Glutamatergic neuron (in vitro differentiated cells): ENCODE data around the gene CD8B. TPM values are rescaled to one million over a fixed set of nuclear protein-coding genes. Genes with fewer than 3 reads are reported as not detected.
"Not testable (repeated sequence)": the region's sequence is repeated elsewhere in the genome, so short reads cannot be mapped to it uniquely, and the experiment has no call there.

Source experiments
- DNase-seq: peaks from one replicate; pipeline ENCODE4 v3.0.0; 2022
- H3K27ac Mint-ChIP-seq: one replicate; pipeline ENCODE4 v1.8.0; 2020; ENCODE audit warnings: mild to moderate bottlenecking, mixed read lengths, inconsistent platforms; ENCODE audit not compliant: unreplicated experiment
- H3K27me3 Mint-ChIP-seq: one replicate; pipeline ENCODE4 v1.8.0; 2020; ENCODE audit warnings: mild to moderate bottlenecking, moderate library complexity, mixed read lengths, inconsistent platforms; ENCODE audit not compliant: unreplicated experiment
- H3K36me3 Mint-ChIP-seq: one replicate; pipeline ENCODE4 v1.8.0; 2020; ENCODE audit warnings: mild to moderate bottlenecking, mixed read lengths, inconsistent platforms; ENCODE audit not compliant: unreplicated experiment
- H3K4me1 Mint-ChIP-seq: one replicate; pipeline ENCODE4 v1.8.0; 2020; ENCODE audit warnings: mild to moderate bottlenecking, low read depth, mixed read lengths, inconsistent platforms; ENCODE audit not compliant: unreplicated experiment
- H3K4me3 Mint-ChIP-seq: one replicate; pipeline ENCODE4 v1.8.0; 2020; ENCODE audit warnings: mild to moderate bottlenecking, mixed read lengths, inconsistent platforms; ENCODE audit not compliant: unreplicated experiment
- H3K9me3 Mint-ChIP-seq: one replicate; pipeline ENCODE4 v1.8.0; 2020; ENCODE audit warnings: mild to moderate bottlenecking, moderate library complexity, mixed read lengths, inconsistent platforms; ENCODE audit not compliant: unreplicated experiment
- total RNA-seq: library from RNA; stranded (reverse); fragmentation: NEBNext Ultra II Directional; extraction: Animal tissue kit (Norgen Biotek cat#: 25700); gene quantifications from one replicate; pipeline ENCODE4 v1.2.1, GENCODE V29; 2021; ENCODE audit not compliant: unreplicated experiment

CD8B gene
- total RNA-seq, 1 donor from 2014 or later, result not detected

GRCh38 chr2:86857688-86858087 is 4.0 kb downstream of the CD8B start:
- H3K4me3 Mint-ChIP-seq, H3K4me1 Mint-ChIP-seq, H3K36me3 Mint-ChIP-seq, H3K27ac Mint-ChIP-seq, H3K27me3 Mint-ChIP-seq, H3K9me3 Mint-ChIP-seq, DNase-seq: not testable (repeated sequence)

GRCh38 chr2:86856498-86856897 is 5.2 kb downstream of the CD8B start:
- DNase-seq, H3K27ac Mint-ChIP-seq, H3K4me1 Mint-ChIP-seq, H3K4me3 Mint-ChIP-seq, H3K36me3 Mint-ChIP-seq, H3K27me3 Mint-ChIP-seq, H3K9me3 Mint-ChIP-seq: not testable (repeated sequence)

GRCh38 chr2:86855981-86856380 is 5.7 kb downstream of the CD8B start:
- not testable (repeated sequence) for H3K36me3 Mint-ChIP-seq, H3K9me3 Mint-ChIP-seq, H3K4me1 Mint-ChIP-seq, H3K27ac Mint-ChIP-seq, H3K27me3 Mint-ChIP-seq, DNase-seq, H3K4me3 Mint-ChIP-seq

GRCh38 chr2:86851581-86851980 is 10.1 kb downstream of the CD8B start:
- not testable (repeated sequence) for H3K27me3 Mint-ChIP-seq, H3K36me3 Mint-ChIP-seq, H3K27ac Mint-ChIP-seq, H3K4me3 Mint-ChIP-seq, DNase-seq, H3K4me1 Mint-ChIP-seq, H3K9me3 Mint-ChIP-seq

GRCh38 chr2:86842607-86843234 is 19.0 kb downstream of the CD8B start:
- DNase-seq, H3K4me3 Mint-ChIP-seq, H3K36me3 Mint-ChIP-seq, H3K27me3 Mint-ChIP-seq, H3K4me1 Mint-ChIP-seq, H3K27ac Mint-ChIP-seq, H3K9me3 Mint-ChIP-seq: not testable (repeated sequence)

GRCh38 chr2:86841330-86841729 is 20.4 kb downstream of the CD8B start:
- DNase-seq, H3K36me3 Mint-ChIP-seq, H3K27me3 Mint-ChIP-seq, H3K9me3 Mint-ChIP-seq, H3K4me3 Mint-ChIP-seq, H3K27ac Mint-ChIP-seq, H3K4me1 Mint-ChIP-seq: not testable (repeated sequence)

GRCh38 chr2:86839871-86840548 is 21.7 kb downstream of the CD8B start:
- H3K4me3 Mint-ChIP-seq, DNase-seq, H3K4me1 Mint-ChIP-seq, H3K27ac Mint-ChIP-seq, H3K27me3 Mint-ChIP-seq, H3K36me3 Mint-ChIP-seq, H3K9me3 Mint-ChIP-seq: not testable (repeated sequence)

- DNase-seq, H3K4me3 Mint-ChIP-seq: not testable (repeated sequence)
Measured at GRCh38 chr2:86839455-86839854, 22.2 kb downstream of the CD8B start.

GRCh38 chr2:86837714-86838113 is 24.0 kb downstream of the CD8B start:
- not testable (repeated sequence) for H3K27me3 Mint-ChIP-seq, H3K9me3 Mint-ChIP-seq, H3K36me3 Mint-ChIP-seq, H3K4me3 Mint-ChIP-seq, H3K4me1 Mint-ChIP-seq, H3K27ac Mint-ChIP-seq, DNase-seq

More at GRCh38 chr2:86839455-86839854, 22.2 kb downstream of the CD8B start:
- H3K36me3 Mint-ChIP-seq, H3K27me3 Mint-ChIP-seq, H3K4me1 Mint-ChIP-seq, H3K9me3 Mint-ChIP-seq, H3K27ac Mint-ChIP-seq: not testable (repeated sequence)

- DNase-seq, H3K4me3 Mint-ChIP-seq, H3K36me3 Mint-ChIP-seq, H3K27ac Mint-ChIP-seq, H3K9me3 Mint-ChIP-seq, H3K27me3 Mint-ChIP-seq, H3K4me1 Mint-ChIP-seq: not testable (repeated sequence)
Measured at GRCh38 chr2:86836915-86837695, 24.6 kb downstream of the CD8B start.

GRCh38 chr2:86835548-86835889 is 26.2 kb downstream of the CD8B start:
- H3K4me3 Mint-ChIP-seq, H3K9me3 Mint-ChIP-seq, H3K36me3 Mint-ChIP-seq: not testable (repeated sequence)

More at GRCh38 chr2:86835548-86835889, 26.2 kb downstream of the CD8B start:
- H3K27ac Mint-ChIP-seq, H3K27me3 Mint-ChIP-seq, DNase-seq, H3K4me1 Mint-ChIP-seq: not testable (repeated sequence)
